ENCODE data around the gene CLEC16A.

- no peak for TF ChIP-seq REST (IDR thresholded peaks at IDR 0.05; ENCODE audit: low read depth)
- no peak for TF ChIP-seq ZBTB7A (IDR thresholded peaks at IDR 0.05; ENCODE audit: low read depth)
- no peak for TF ChIP-seq USF1 (IDR thresholded peaks at IDR 0.05)
- no peak for TF ChIP-seq NFIC (IDR thresholded peaks at IDR 0.05)
- no peak for TF ChIP-seq FOXM1 (IDR thresholded peaks at IDR 0.05; ENCODE audit: borderline replicate concordance, low read depth)
Measured at GRCh38 chr16:11117576-11118211, 173.3 kb downstream of the CLEC16A start.
